ENCODE results near the gene PAFAH1B2. TPM values are rescaled to one million over a fixed set of nuclear protein-coding genes. Genes with fewer than 3 reads are reported as not detected.

Gene PAFAH1B2, protein sequence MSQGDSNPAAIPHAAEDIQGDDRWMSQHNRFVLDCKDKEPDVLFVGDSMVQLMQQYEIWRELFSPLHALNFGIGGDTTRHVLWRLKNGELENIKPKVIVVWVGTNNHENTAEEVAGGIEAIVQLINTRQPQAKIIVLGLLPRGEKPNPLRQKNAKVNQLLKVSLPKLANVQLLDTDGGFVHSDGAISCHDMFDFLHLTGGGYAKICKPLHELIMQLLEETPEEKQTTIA
- 53.3 and 53.4 TPM in 2 replicates for total RNA-seq (2013; cell fraction: nucleolus; rRNA removed)
- total RNA-seq (2014; rRNA removed): 47.5 and 62.2 TPM in 2 replicates
- 47.8 and 48.3 TPM in 2 replicates for total RNA-seq (2014; rRNA removed; fragmentation: Illumina TruSeq; extraction: Trizol)
- 49.3 and 49.6 TPM in 2 replicates for total RNA-seq (2021)
- 12.1 TPM for polyA plus RNA-seq (2011; ENCODE audit: low read depth)
- polyA plus RNA-seq (2011; rRNA removed): 32.1 and 36.1 TPM in 2 replicates
- polyA plus RNA-seq (2011; cell fraction: cytosol; rRNA removed): 21.8 and 26.0 TPM in 2 replicates
- 13.0 and 16.1 TPM in 2 replicates for polyA plus RNA-seq (2011; cell fraction: nucleus; rRNA removed)
- 16.4 and 16.8 TPM in 2 replicates for polyA plus RNA-seq (2012)
- polyA plus RNA-seq (2014; fragmentation: Illumina TruSeq; extraction: Trizol): 25.5 and 32.2 TPM in 2 replicates
- 10 to 100 TPM; 17.6 to 64.8 TPM for polyA plus RNA-seq (2014; fragmentation: Nextera tagmentation; extraction: Ambion mirVana)
- polyA plus RNA-seq (2014; rRNA removed): 19.2 and 22.0 TPM in 2 replicates
- 10 to 100 TPM; 51.1 to 53.2 TPM for polyA plus RNA-seq (2016; fragmentation: Nextera tagmentation; extraction: Ambion mirVana)
- 76.4 and 83.2 TPM in 2 replicates for polyA minus RNA-seq (2011; rRNA and poly(A)+ RNA removed)
- polyA minus RNA-seq (2011; cell fraction: cytosol; rRNA and poly(A)+ RNA removed): 21.2 and 28.9 TPM in 2 replicates
- 11.7 and 18.3 TPM in 2 replicates for polyA minus RNA-seq (2011; cell fraction: nucleus; rRNA and poly(A)+ RNA removed)
- percentile 91 among the genes with signal in this experiment for Bru-seq, nascent RNA
- percentile 95 among the genes with signal in this experiment for BruChase-seq, experiment 1, labeled RNA remaining after a 6-hour chase
- BruChase-seq, experiment 2, labeled RNA remaining after a 2-hour chase: percentile 97 among the genes with signal in this experiment
- long read RNA-seq, experiment 1, full-length matches to known transcripts: 7 of 103 reads
- long read RNA-seq, experiment 1, partial matches to known transcripts: 0 of 103 reads
- long read RNA-seq, experiment 1, other reads (novel, unspliced or antisense): 96 of 103 reads
- long read RNA-seq, experiment 2, full-length matches to known transcripts: 34 of 53 reads
- long read RNA-seq, experiment 2, partial matches to known transcripts: 2 of 53 reads
- long read RNA-seq, experiment 2, other reads (novel, unspliced or antisense): 17 of 53 reads

GRCh38 chr11:117143871-117144476 is at the start of gene PAFAH1B2:
TSS of gene PAFAH1B2 (plus strand) at chr11:117144287. CDS start at chr11:117152448, 8,161 bp downstream.
- ChIA-PET RAD21 (ENCODE audit: unreplicated experiment) (interaction anchor here (0.6 to 4.6 kb wide), 10 partner anchors 13 to 370 kb away, joined by 3 to 65 read pairs (median 3); partner anchors contain the start of gene SIDT2), CTCF (interaction anchor here (0.6 to 6.6 kb wide), 11 partner anchors 36 to 1941 kb away, joined by 3 to 93 read pairs (median 4); partner anchors contain the start of genes HMBS, PCSK7 and SIDT2), POLR2A (interaction anchor here (0.6 to 3.6 kb wide), 8 partner anchors 11 to 368 kb away, joined by 3 to 42 read pairs (median 6); partner anchors contain the start of gene SIDT2), SMC1A (ENCODE audit: uncharacterized antibody, unreplicated experiment) (interaction anchor here (0.8 to 6.2 kb wide), 8 partner anchors 10 to 412 kb away, joined by 3 to 67 read pairs (median 4); partner anchors contain the start of genes PCSK7 and SIDT2)
- Histone ChIP-seq H3K9me3 (replicated peaks; ENCODE audit: control insufficient read depth, insufficient read depth, low read length) (no peaks in the 10 kb centered on the region), H3K36me3 (ENCODE audit: control insufficient read depth in 2 of 2, insufficient read depth in 2 of 2, low read length in 1 of 2) (peaks cover 1 to 3% of the 10 kb centered on the region in 2 experiments; a peak in 3 of 4 replicates), H3K27me3 (replicated peaks in 1 of 2; ENCODE audit: control insufficient read depth in 2 of 2, insufficient read depth in 2 of 2, low read length in 1 of 2) (no peaks in the 10 kb centered on the region), H3K4me1 (ENCODE audit: control insufficient read depth, insufficient read depth, low read length) (peaks cover 7% of the 10 kb centered on the region), H3K4me2 (ENCODE audit: control insufficient read depth, insufficient read depth) (peak within 1 kb of the TSS; percentile 89), H3K27ac (ENCODE audit: control insufficient read depth, insufficient read depth) (peak within 1 kb of the TSS; percentile 80), H3K79me2 (ENCODE audit: control insufficient read depth, insufficient read depth, low read length) (peaks cover 48% of the 10 kb centered on the region), H3K9ac (ENCODE audit: control insufficient read depth, insufficient read depth, low read length) (peak within 1 kb of the TSS; percentile 95), H4K20me1 (ENCODE audit: control insufficient read depth, insufficient read depth) (peaks cover 6% of the 10 kb centered on the region; the same call in 1 of the 2 replicates), H3K4me3 (peak within 1 kb of the TSS; percentile 92), H2AFZ (ENCODE audit: control insufficient read depth, low read depth, low read length) (peak within 1 kb of the TSS; percentile 89)
- peak; percentile 82 for DNase-seq (ENCODE audit: low read depth, low spot score)
- peak; percentile 96 for ATAC-seq
- no TSS peak for BruUV-seq (replicated peaks)
- in situ Hi-C loops (cut with MboI) (no loop called here), intact Hi-C loops (cut with micrococcal nuclease; ENCODE audit: unreplicated experiment) (no loop called here)
- peak; percentile 71 for FAIRE-seq
- 1% methylated on average over 44 of the region's 48 CpGs for WGBS (ENCODE audit: insufficient coverage, insufficient replicate concordance, low lambda C conversion rate, missing lambda C conversion rate)
- no peak for TF ChIP-seq CHD1 (IDR thresholded peaks at IDR 0.05; ENCODE audit: low read depth, low read length)
- no peak for TF ChIP-seq STAT3 (IDR thresholded peaks at IDR 0.05; ENCODE audit: low read depth, low read length)
- TF ChIP-seq, protein P1, sequence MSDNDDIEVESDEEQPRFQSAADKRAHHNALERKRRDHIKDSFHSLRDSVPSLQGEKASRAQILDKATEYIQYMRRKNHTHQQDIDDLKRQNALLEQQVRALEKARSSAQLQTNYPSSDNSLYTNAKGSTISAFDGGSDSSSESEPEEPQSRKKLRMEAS (IDR thresholded peaks at IDR 0.05; ENCODE audit: low read depth, low read length): peak; percentile 87; the same call in 1 of the 2 replicates
- TF ChIP-seq RFX5 (IDR thresholded peaks at IDR 0.05; ENCODE audit: low read depth, low read length): no peak
- TF ChIP-seq, protein P2, sequence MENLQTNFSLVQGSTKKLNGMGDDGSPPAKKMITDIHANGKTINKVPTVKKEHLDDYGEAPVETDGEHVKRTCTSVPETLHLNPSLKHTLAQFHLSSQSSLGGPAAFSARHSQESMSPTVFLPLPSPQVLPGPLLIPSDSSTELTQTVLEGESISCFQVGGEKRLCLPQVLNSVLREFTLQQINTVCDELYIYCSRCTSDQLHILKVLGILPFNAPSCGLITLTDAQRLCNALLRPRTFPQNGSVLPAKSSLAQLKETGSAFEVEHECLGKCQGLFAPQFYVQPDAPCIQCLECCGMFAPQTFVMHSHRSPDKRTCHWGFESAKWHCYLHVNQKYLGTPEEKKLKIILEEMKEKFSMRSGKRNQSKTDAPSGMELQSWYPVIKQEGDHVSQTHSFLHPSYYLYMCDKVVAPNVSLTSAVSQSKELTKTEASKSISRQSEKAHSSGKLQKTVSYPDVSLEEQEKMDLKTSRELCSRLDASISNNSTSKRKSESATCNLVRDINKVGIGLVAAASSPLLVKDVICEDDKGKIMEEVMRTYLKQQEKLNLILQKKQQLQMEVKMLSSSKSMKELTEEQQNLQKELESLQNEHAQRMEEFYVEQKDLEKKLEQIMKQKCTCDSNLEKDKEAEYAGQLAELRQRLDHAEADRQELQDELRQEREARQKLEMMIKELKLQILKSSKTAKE (IDR thresholded peaks at IDR 0.05; ENCODE audit: low read depth, poor library complexity, severe bottlenecking): no peak
- TF ChIP-seq, protein P3, sequence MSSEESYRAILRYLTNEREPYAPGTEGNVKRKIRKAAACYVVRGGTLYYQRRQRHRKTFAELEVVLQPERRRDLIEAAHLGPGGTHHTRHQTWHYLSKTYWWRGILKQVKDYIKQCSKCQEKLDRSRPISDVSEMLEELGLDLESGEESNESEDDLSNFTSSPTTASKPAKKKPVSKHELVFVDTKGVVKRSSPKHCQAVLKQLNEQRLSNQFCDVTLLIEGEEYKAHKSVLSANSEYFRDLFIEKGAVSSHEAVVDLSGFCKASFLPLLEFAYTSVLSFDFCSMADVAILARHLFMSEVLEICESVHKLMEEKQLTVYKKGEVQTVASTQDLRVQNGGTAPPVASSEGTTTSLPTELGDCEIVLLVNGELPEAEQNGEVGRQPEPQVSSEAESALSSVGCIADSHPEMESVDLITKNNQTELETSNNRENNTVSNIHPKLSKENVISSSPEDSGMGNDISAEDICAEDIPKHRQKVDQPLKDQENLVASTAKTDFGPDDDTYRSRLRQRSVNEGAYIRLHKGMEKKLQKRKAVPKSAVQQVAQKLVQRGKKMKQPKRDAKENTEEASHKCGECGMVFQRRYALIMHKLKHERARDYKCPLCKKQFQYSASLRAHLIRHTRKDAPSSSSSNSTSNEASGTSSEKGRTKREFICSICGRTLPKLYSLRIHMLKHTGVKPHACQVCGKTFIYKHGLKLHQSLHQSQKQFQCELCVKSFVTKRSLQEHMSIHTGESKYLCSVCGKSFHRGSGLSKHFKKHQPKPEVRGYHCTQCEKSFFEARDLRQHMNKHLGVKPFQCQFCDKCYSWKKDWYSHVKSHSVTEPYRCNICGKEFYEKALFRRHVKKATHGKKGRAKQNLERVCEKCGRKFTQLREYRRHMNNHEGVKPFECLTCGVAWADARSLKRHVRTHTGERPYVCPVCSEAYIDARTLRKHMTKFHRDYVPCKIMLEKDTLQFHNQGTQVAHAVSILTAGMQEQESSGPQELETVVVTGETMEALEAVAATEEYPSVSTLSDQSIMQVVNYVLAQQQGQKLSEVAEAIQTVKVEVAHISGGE (CRISPR knock-in tag; IDR thresholded peaks at IDR 0.05): peak; percentile 29; the same call in 1 of the 2 replicates
- peak; percentile 89 for TF ChIP-seq MYC (IDR thresholded peaks at IDR 0.05; ENCODE audit: insufficient read depth, insufficient read length, insufficient replicate concordance, low read length, severe bottlenecking)
- TF ChIP-seq CEBPB (IDR thresholded peaks at IDR 0.05; ENCODE audit: borderline replicate concordance in 1 of 2, low read depth in 2 of 2, low read length in 2 of 2): no peak
